Measurements from ENCODE around the gene STK25. TPM values are rescaled to one million over a fixed set of nuclear protein-coding genes. Genes with fewer than 3 reads are reported as not detected.
A peak's percentile ranks its signal among the peaks of the same experiment; 100 is the strongest.

Gene STK25
- 158 to 174 TPM (median 169 TPM) in 3 replicates for total RNA-seq
- long read RNA-seq, full-length matches to known transcripts: 333 of 454 reads
- long read RNA-seq, partial matches to known transcripts: 43 of 454 reads
- long read RNA-seq, other reads (novel, unspliced or antisense): 78 of 454 reads

- Mint-ChIP-seq H3K4me1 (ENCODE audit: low read depth) (peaks cover 30% of the 10 kb centered on the region), H3K9me3 (ENCODE audit: low read depth) (no peaks in the 10 kb centered on the region), H3K27ac (ENCODE audit: unreplicated experiment) (peak within 1 kb of the TSS; percentile 82), H3K36me3 (ENCODE audit: low read depth) (peaks cover 3% of the 10 kb centered on the region), H3K4me3 (ENCODE audit: unreplicated experiment) (peak within 1 kb of the TSS; percentile 85), H3K27me3 (ENCODE audit: low read depth) (no peaks in the 10 kb centered on the region)
- DNase-seq (ENCODE audit: low spot score): peak; percentile 100
- TF ChIP-seq, protein P1, sequence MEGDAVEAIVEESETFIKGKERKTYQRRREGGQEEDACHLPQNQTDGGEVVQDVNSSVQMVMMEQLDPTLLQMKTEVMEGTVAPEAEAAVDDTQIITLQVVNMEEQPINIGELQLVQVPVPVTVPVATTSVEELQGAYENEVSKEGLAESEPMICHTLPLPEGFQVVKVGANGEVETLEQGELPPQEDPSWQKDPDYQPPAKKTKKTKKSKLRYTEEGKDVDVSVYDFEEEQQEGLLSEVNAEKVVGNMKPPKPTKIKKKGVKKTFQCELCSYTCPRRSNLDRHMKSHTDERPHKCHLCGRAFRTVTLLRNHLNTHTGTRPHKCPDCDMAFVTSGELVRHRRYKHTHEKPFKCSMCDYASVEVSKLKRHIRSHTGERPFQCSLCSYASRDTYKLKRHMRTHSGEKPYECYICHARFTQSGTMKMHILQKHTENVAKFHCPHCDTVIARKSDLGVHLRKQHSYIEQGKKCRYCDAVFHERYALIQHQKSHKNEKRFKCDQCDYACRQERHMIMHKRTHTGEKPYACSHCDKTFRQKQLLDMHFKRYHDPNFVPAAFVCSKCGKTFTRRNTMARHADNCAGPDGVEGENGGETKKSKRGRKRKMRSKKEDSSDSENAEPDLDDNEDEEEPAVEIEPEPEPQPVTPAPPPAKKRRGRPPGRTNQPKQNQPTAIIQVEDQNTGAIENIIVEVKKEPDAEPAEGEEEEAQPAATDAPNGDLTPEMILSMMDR (IDR thresholded peaks at IDR 0.05): no peak
Observed at GRCh38 chr2:241508240-241509154, at the start of gene STK25. Gene STK25, minus strand, starts transcription at chr2:241508584. Its CDS starts 549 bp downstream, at chr2:241508035.

DNA sequence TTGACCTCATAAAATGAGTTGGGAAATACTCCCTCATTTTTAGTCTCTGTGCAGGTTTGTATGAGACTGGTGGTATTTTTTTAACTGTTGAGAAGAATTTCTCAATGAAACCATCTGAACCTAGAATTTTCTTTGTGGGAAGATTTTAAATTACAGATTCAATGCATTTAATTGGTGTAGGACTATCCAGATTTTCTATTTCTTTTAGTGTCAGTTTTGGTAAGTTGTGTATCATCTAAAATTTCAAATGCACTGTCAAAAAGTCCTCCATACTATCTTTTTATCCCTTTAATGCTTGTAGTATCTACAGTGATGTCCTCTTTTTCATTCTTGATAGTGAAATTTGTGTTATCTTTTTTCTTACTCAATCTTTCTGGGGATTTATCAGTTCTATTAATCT lies 48.4 kb upstream of the STK25 start:
- Mint-ChIP-seq H3K36me3 (ENCODE audit: low read depth) (peaks cover 2% of the 10 kb centered on the region), H3K9me3 (ENCODE audit: low read depth) (peaks cover 8% of the 10 kb centered on the region), H3K4me1 (ENCODE audit: low read depth) (peaks cover 31% of the 10 kb centered on the region), H3K27ac (ENCODE audit: unreplicated experiment) (no peak overlapping the region), H3K27me3 (ENCODE audit: low read depth) (no peaks in the 10 kb centered on the region), H3K4me3 (ENCODE audit: unreplicated experiment) (no peak overlapping the region)
- TF ChIP-seq, protein P1 (IDR thresholded peaks at IDR 0.05): no peak
- DNase-seq (ENCODE audit: low spot score): no peak

DNA sequence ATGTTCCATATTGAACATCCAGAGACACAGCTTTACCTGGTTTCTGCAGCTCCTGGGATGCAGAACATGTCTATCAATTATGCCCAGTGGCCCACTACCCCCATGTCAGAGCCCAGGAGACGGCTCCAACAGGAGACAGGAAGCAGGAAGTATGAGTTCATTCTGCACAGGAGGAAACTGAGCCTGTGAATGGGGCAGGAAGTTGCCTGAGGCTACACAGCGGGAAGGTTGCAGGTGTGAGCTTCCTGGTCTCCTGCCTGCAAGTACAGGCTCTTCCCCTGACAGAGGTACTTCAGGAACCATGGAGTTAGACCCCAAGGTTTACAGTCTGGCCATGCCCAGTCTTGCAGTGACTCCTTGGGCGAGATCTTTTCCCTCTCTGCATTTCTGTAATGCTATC lies 47.3 kb upstream of the STK25 start:
- peak; percentile 10 for DNase-seq (ENCODE audit: low spot score)
- TF ChIP-seq, protein P1 (IDR thresholded peaks at IDR 0.05): no peak
- Mint-ChIP-seq H3K27ac (ENCODE audit: unreplicated experiment) (no peak overlapping the region), H3K4me3 (ENCODE audit: unreplicated experiment) (no peak overlapping the region), H3K4me1 (ENCODE audit: low read depth) (peaks cover 30% of the 10 kb centered on the region), H3K36me3 (ENCODE audit: low read depth) (peaks cover 2% of the 10 kb centered on the region), H3K27me3 (ENCODE audit: low read depth) (no peaks in the 10 kb centered on the region), H3K9me3 (ENCODE audit: low read depth) (peaks cover 8% of the 10 kb centered on the region)

- Mint-ChIP-seq H3K27ac (ENCODE audit: unreplicated experiment) (no peak overlapping the region), H3K4me3 (ENCODE audit: unreplicated experiment) (no peak overlapping the region), H3K36me3 (ENCODE audit: low read depth) (peaks cover 2% of the 10 kb centered on the region), H3K27me3 (ENCODE audit: low read depth) (no peaks in the 10 kb centered on the region), H3K9me3 (ENCODE audit: low read depth) (peaks cover 8% of the 10 kb centered on the region), H3K4me1 (ENCODE audit: low read depth) (peaks cover 21% of the 10 kb centered on the region)
- peak; percentile 22 for DNase-seq (ENCODE audit: low spot score)
- TF ChIP-seq, protein P1 (IDR thresholded peaks at IDR 0.05): no peak
Observed at GRCh38 chr2:241554610-241555322, 46.4 kb upstream of the STK25 start.

GRCh38 chr2:241553981-241554380 lies 45.6 kb upstream of the STK25 start:
- peaks cover 20% of the 10 kb centered on the region for H3K4me1 Mint-ChIP-seq (ENCODE audit: low read depth)

More at GRCh38 chr2:241553981-241554380, 45.6 kb upstream of the STK25 start:
- H3K27ac Mint-ChIP-seq (ENCODE audit: unreplicated experiment): no peak overlapping the region
- no peaks in the 10 kb centered on the region for H3K27me3 Mint-ChIP-seq (ENCODE audit: low read depth)
- peaks cover 2% of the 10 kb centered on the region for H3K36me3 Mint-ChIP-seq (ENCODE audit: low read depth)
- peak; percentile 77 for DNase-seq (ENCODE audit: low spot score)
- TF ChIP-seq, protein P1 (IDR thresholded peaks at IDR 0.05): no peak
- H3K4me3 Mint-ChIP-seq (ENCODE audit: unreplicated experiment): no peak overlapping the region
- peaks cover 8% of the 10 kb centered on the region for H3K9me3 Mint-ChIP-seq (ENCODE audit: low read depth)

Measured in chondrocyte (in vitro differentiated cells).